ENCODE data around the gene E2F6. TPM values are rescaled to one million over a fixed set of nuclear protein-coding genes. Genes with fewer than 3 reads are reported as not detected.

E2F6 gene
- total and polyA plus RNA-seq, 2 of the 8 experiments (the other 6 are each of a cell fraction or from before 2014, with no cell fraction given) = 8.3 to 14.9 TPM

DNA sequence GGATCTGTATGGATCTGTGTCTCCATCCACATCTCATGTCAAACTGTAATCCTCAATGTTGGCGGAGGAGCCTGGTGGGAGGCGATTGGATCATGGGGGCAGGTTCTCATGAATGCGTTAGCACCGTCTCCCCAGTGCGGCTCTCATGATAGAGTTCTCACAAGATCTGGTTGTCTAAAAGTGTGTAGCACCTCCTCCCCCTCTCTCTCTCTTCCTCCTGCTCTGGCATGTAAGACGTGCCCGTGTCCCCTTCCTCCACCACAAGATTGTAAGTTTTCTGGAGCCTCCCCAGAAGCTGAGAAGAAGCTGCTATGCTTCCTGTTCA is 66.6 kb downstream of the E2F6 start:
- no peak overlapping the region for H3K27ac ChIP-seq (ENCODE audit: low read depth, low read length)
- no peak overlapping the region for H3K56ac ChIP-seq (replicated peaks; ENCODE audit: insufficient read length, low read depth, low read length)
- no peak overlapping the region for H2BK20ac ChIP-seq (ENCODE audit: low read length)
- no peaks in the 10 kb centered on the region for H3K27me3 ChIP-seq (replicated peaks in 1 of 4; ENCODE audit: control insufficient read depth in 3 of 4, extremely low read depth in 1 of 4, insufficient read depth in 3 of 4, low read length in 3 of 4)
- H2BK5ac ChIP-seq (ENCODE audit: low read depth, low read length) = no peak overlapping the region
- 89% methylated on average over 7 of the region's 7 CpGs; no CpG with 5 or more reads in 1 of the 2 experiments for WGBS, 2 experiments (ENCODE audit: extremely low coverage in 1 of 2, insufficient coverage in 1 of 2, insufficient read length in 1 of 2, insufficient replicate concordance in 2 of 2, low coverage in 1 of 2, low lambda C conversion rate in 2 of 2, missing lambda C conversion rate in 1 of 2)
- FAIRE-seq = no peak
- no peak overlapping the region for H2AFZ ChIP-seq (ENCODE audit: low read length)
- no peak overlapping the region for H2BK12ac ChIP-seq (ENCODE audit: low read depth, low read length)
- H3K4me3 ChIP-seq (ENCODE audit: extremely low read depth in 1 of 4, insufficient read depth in 2 of 4, low read depth in 3 of 4, low read length in 4 of 4) = no peak overlapping the region
- no peaks in the 10 kb centered on the region for H3K79me1 ChIP-seq (ENCODE audit: low read depth, low read length)
- H3K23ac ChIP-seq (ENCODE audit: insufficient read length) = no peak overlapping the region
- H3K4me2 ChIP-seq (ENCODE audit: insufficient read depth in 1 of 2, low read depth in 2 of 2, low read length in 2 of 2) = no peak overlapping the region
- ChIA-PET POLR2A (ENCODE audit: partially characterized antibody) (no interaction called here), CTCF (ENCODE audit: partially characterized antibody) (interaction anchor here (1.6 to 4.7 kb wide), 2 partner anchors 19 to 267 kb away, joined by 5 to 14 read pairs; a partner anchor contains a TSS)
- no peak overlapping the region for H2AK5ac ChIP-seq (ENCODE audit: low read depth, low read length)
- no peak overlapping the region for H3K18ac ChIP-seq (ENCODE audit: extremely low read depth, low read length)
- H4K20me1 ChIP-seq (replicated peaks in 1 of 2; ENCODE audit: control insufficient read depth in 1 of 2, insufficient read depth in 2 of 2, low read length in 2 of 2) = no peaks in the 10 kb centered on the region
- peaks cover 0 to 6% (median 0%) of the 10 kb centered on the region in 4 experiments; a peak in 2 of 7 replicates for H3K4me1 ChIP-seq (replicated peaks in 1 of 4; ENCODE audit: control insufficient read depth in 3 of 4, insufficient read depth in 4 of 4, low read length in 3 of 4)
- H4K5ac ChIP-seq (ENCODE audit: insufficient read length, low read depth, low read length) = no peak overlapping the region
- no peak overlapping the region for H3K9ac ChIP-seq (replicated peaks in 1 of 4; ENCODE audit: extremely low read depth in 1 of 4, low read depth in 3 of 4, low read length in 3 of 4)
- H3K36me3 ChIP-seq (ENCODE audit: control insufficient read depth in 2 of 4, insufficient read depth in 4 of 4, low read length in 3 of 4) = no peaks in the 10 kb centered on the region
- no peak for DNase-seq (ENCODE audit: low read depth in 1 of 2, low spot score in 2 of 2)
- no peak overlapping the region for H3K14ac ChIP-seq (ENCODE audit: insufficient read length)
- H4K91ac ChIP-seq (replicated peaks; ENCODE audit: insufficient read length, low read length) = no peak overlapping the region
- no peaks in the 10 kb centered on the region; a peak in 1 of 4 replicates for H3K9me3 ChIP-seq (ENCODE audit: insufficient read depth in 2 of 2, low read depth in 1 of 2, low read length in 1 of 2)
- no peak overlapping the region for H2BK15ac ChIP-seq (ENCODE audit: low read length)
- H3K79me2 ChIP-seq (ENCODE audit: control insufficient read depth in 1 of 2, insufficient read depth in 2 of 2, low read length in 2 of 2) = no peaks in the 10 kb centered on the region
- H3K4ac ChIP-seq (replicated peaks; ENCODE audit: insufficient read length, low read depth, low read length) = no peak overlapping the region
- H3K23me2 ChIP-seq (ENCODE audit: low read depth, low read length) = no peaks in the 10 kb centered on the region
- no peak overlapping the region for H4K8ac ChIP-seq (ENCODE audit: extremely low read depth, insufficient read depth, low read length)
- H2BK120ac ChIP-seq (replicated peaks; ENCODE audit: low read depth, low read length) = no peak overlapping the region
- TF ChIP-seq CTCF (IDR thresholded peaks at IDR 0.05; ENCODE audit: control extremely low read depth in 1 of 3, insufficient read depth in 1 of 3, low read depth in 1 of 3, low read length in 3 of 3) (no peak), BACH1 (IDR thresholded peaks at IDR 0.05; ENCODE audit: low read length) (no peak), ATF3 (IDR thresholded peaks at IDR 0.05; ENCODE audit: insufficient read depth, low read depth, low read length) (no peak), SIN3A (conservative IDR thresholded peaks at IDR 0.05 in 1 of 2, IDR thresholded peaks at IDR 0.05 in 1 of 2; ENCODE audit: low read depth in 1 of 2, low read length in 2 of 2) (no peak), SP2 (IDR thresholded peaks at IDR 0.05; ENCODE audit: low read length) (no peak), SUZ12 (IDR thresholded peaks at IDR 0.05; ENCODE audit: low read length) (no peak), POLR2A (IDR thresholded peaks at IDR 0.05; ENCODE audit: control extremely low read depth in 1 of 2, low read depth in 2 of 2, low read length in 2 of 2) (no peak), SIX5 (IDR thresholded peaks at IDR 0.05; ENCODE audit: low read depth, low read length) (no peak), GABPA (IDR thresholded peaks at IDR 0.05; ENCODE audit: borderline replicate concordance, insufficient read depth, low read length) (no peak), JUND (IDR thresholded peaks at IDR 0.05; ENCODE audit: low read length) (no peak), CREB1 (IDR thresholded peaks at IDR 0.05) (no peak), NANOG (IDR thresholded peaks at IDR 0.05; ENCODE audit: insufficient read depth, low read depth, low read length, poor library complexity, severe bottlenecking) (no peak)

All from H1 (cell line).